GM19099 (cell line): ENCODE measurements around the gene TTC14.

ENCODE experiments used
- POLR2A ChIP-seq: IDR thresholded peaks from 3 replicates; pipeline ENCODE4 v1.6.1; 2011; ENCODE audit warnings: low read depth; ENCODE audit not compliant: insufficient read length; ENCODE audit errors: extremely low read depth

The TTC14 gene

GRCh38 chr3:180601688-180602666 is at the start of gene TTC14:
TTC14 (plus strand) TSS chr3:180602163; CDS start chr3:180602262, 99 bp downstream.
- TF ChIP-seq POLR2A: peak; percentile 92

GRCh38 chr3:180563406-180563805 is 38.6 kb upstream of the TTC14 start:
- TF ChIP-seq POLR2A: no peak

- TF ChIP-seq POLR2A: no peak
Measured at GRCh38 chr3:180564676-180565075, 37.3 kb upstream of the TTC14 start.

- no peak for TF ChIP-seq POLR2A
Measured at GRCh38 chr3:180570238-180570637, 31.7 kb upstream of the TTC14 start.

GRCh38 chr3:180571831-180572598 is 29.9 kb upstream of the TTC14 start:
- TF ChIP-seq POLR2A: no peak

DNA sequence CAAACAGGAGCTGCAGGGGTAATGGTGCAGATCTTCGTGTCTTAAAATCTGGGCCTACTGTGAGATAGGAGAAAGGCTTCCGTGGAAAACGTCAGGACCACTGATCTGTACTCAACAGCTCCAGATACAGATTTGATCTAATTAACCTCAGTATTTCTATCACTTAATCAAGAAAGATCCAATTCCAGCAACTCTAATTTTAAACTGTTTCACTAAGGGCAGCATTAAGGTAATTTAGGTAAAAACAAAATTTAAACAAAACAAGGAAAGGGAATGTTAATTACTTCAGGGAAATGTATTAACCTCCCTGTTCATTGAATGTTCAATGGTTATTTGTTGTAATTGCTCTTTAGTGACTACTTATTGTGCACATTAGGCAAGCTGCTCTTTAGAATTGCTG is 26.4 kb upstream of the TTC14 start:
- no peak for TF ChIP-seq POLR2A

DNA sequence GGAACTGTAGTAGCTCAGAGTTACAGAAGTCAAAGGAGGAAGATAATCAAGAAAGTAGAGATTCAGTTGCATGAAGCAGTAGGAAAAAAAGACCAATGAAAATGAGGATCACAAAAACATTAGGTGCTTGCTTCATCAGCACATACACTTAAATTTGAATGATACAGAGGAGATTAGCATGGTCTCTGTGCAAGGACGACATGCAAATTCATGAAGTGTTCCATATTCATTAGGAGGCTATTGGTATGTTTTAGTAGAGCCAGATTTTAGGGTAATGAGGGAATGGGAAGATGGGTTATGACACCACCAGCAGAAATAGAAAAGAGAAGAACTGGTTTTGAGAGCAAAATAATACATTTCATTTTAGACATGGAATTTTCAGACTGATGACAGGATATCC is 21.0 kb upstream of the TTC14 start:
- no peak for TF ChIP-seq POLR2A

DNA sequence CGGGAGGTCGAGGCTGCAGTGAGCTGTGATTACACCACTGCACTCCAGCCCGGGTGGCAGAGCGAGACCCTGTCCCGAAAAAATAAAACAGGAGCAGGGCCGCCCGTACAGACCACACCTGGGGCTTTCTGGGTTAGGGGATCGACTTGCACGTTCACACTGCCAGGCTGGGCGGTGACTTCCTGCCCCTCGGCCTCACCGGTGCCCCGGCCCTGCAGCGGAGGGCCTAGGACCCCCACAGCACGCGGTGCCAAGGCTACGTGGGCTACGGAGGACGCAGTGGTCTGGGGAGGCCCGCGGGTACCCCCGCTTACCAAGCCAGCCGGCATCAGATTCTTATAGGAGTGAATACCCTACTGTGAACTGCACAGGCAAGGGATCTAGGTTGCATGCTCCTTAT is 11.6 kb upstream of the TTC14 start:
- no peak for TF ChIP-seq POLR2A

- no peak for TF ChIP-seq POLR2A
Measured at GRCh38 chr3:180594631-180595558, 7.1 kb upstream of the TTC14 start.

GRCh38 chr3:180595559-180595935 is 6.4 kb upstream of the TTC14 start:
- TF ChIP-seq POLR2A: no peak

DNA sequence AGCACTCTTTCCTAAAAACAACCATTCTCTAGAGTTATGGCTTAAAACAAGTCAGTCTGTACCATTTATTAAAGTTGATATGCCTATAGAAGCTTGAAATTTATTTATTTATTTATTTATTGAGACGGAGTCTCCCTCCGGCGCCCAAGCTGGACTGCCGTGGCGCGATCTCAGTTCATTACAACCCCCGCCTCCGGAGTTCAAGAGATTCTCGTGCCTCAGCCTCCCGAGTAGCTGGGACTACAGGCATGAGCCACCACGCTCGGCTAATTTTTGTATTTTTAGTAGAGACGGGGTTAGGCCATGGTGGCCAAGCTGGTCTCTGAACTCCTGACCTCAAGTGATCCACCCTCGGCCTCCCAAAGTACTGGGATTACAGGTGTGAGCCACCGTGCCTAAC is 1.5 kb upstream of the TTC14 start:
- TF ChIP-seq POLR2A: no peak

DNA sequence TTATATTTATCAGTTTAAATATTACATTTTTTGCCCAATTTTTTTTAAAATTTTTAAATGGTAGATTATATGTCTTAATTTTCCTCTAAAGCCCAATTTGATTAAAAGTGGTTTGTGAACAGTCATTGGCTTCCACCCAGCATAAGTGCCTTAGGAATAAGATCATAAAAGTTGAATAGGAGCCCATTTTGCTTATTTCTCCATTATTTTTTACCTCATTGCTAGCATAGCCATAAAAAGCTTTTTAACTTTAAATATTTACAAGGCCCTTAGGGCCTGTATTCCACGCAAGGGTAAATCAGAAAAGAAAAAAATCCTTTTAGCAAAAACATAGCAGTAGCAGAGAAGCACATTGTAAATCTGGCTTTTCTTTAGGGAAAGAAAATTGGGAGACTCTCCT is 9.0 kb downstream of the TTC14 start:
- no peak for TF ChIP-seq POLR2A

DNA sequence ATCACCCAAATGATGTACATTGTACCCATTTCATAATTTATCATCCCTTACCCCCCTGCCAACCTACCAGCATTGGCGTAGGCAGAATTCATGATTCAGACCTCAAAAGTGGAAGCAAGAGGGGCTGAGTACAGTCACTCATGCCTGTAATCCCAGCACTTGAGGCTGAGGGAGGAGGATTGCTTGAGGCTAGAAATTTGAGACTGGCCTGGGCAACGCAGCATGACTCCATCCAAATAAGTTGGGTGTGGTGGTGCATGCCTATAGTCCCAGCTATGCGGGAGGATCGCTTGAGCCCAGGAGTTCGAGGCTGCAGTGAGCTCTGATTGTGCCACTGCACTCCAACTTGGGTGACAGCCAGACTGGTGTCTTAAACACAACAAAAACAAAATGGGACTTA is 10.4 kb downstream of the TTC14 start:
- TF ChIP-seq POLR2A: no peak

GRCh38 chr3:180615954-180616353 is 14.0 kb downstream of the TTC14 start:
- no peak for TF ChIP-seq POLR2A

GRCh38 chr3:180617049-180617448 is 15.1 kb downstream of the TTC14 start:
- no peak for TF ChIP-seq POLR2A
